DOHH2 (cell line): ENCODE measurements around the gene ZNF197.
"Not testable (repeated sequence)": the region's sequence is repeated elsewhere in the genome, so short reads cannot be mapped to it uniquely, and the experiment has no call there.

Experiments
- CTCF ChIP-seq: fragments of 200-600 bp; sonication (generic); IDR thresholded peaks from one replicate; pipeline ENCODE4 v1.5.1; 2014; ENCODE audit warnings: antibody characterized with exemption, mild to moderate bottlenecking, low read depth, low read length; ENCODE audit not compliant: poor library complexity, severe bottlenecking
- EZH2phosphoT487 ChIP-seq: fragments of 200-600 bp; sonication (generic); IDR thresholded peaks from 2 replicates; pipeline ENCODE4 v1.6.1; 2017; ENCODE audit warnings: borderline replicate concordance, mild to moderate bottlenecking, antibody characterized with exemption, low read length, moderate library complexity, mixed read lengths

GRCh38 chr3:44580971-44581370 lies 43.9 kb upstream of the ZNF197 start:
- not testable (repeated sequence) for TF ChIP-seq CTCF, EZH2phosphoT487
